ENCODE results near the gene MYO6.

MYO6 gene

DNA sequence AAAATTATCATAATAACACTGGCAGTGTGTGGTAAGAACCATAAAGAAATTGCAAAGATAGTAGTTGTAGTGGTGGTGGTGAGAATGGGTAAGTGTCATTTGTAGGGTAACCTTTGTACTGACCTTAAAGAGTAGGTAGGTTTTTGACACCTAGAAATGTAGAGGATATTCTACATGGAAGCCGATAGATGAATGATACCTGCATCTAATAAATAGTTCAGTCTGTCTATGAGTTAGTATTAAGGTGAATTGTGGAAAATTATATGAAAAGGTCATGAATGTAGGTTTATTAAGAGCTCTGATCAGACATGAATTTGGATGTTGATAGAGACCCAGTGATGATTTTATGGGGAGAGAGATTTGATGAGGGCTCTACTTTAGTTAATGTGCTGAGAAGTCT is 78.1 kb downstream of the MYO6 start:
- DNase-seq (ENCODE audit: low read depth), result no peak

DNA sequence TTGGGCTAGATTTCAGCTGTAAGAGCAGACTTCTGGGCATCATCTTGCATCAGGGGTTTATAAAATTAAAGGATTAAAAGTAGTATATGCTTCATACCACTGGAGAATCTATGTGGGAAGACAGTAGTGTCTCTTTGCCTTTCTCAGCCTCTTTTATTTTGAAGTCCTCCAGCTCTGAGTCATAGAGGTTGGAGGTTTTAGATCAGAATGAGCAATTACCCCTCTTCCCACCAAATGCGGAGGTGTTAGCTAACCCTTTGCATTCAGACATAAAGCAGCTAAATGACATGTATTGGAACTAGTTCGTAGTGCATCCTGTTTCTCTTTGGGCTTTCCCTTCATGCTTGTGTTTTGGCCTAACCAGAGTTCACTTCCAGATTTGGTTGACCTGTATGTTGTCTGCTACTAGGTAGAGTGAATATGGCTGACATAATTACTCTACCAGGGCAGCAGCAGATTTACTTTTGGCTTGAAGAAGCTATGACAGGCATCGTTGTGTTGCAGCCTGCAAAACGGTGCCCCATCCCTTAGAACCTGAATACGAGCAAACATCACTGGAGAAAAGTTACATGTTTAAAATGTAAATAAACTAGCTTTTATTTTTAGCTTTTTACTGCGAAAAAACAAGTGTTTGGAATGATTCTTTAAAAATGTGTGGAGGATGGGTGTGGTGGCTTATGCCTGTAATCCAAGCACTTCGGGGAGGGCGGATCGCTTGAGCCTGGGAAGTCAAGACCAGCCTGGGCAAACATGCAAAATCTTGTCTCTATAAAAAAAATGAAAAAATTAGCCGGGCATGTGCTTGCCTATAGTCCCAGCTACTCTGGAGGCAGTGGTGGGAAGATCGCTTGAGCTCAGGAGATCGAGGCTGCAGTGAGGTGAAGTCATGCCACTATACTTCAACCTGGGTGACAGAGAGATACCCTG is 82.2 kb downstream of the MYO6 start:
- DNase-seq (ENCODE audit: low read depth), result no peak

DNA sequence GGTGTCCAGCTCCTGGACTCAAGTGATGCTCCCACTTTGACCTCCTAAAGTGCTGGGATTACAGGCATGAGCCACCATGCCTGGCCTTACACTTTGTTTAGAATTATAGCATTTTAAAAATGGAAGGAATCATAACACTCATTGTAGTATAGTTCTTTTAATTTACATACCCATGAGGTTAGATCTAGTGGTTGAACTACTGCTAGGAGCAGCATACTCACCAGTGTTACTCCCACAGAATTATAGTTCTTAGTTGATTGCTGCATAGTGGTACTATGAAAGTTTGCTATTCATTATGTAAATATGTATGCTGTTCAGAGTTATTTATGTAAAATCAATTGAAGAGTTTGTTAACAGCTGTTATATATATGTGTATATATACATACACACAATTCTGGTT is 85.4 kb downstream of the MYO6 start:
- DNase-seq (ENCODE audit: low read depth), result no peak

DNA sequence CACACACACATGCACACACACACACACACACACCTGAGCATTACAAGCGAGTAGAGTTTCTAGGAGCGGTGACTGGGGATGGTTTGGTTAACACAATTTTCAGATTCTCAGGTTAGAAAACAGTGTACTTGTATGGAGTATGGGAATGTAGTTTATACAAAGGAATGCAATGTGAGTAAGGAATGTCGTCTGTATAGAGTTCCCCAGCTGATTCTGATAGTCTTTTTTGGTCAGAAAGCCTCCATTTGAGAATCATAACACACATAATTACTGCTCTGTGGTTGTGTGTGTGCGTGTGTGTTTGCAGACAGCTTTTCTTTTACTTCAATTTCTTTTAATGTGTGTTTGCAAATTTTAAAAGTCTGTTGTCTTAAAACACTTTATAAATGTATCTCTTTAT is 93.2 kb downstream of the MYO6 start:
- no peak for DNase-seq (ENCODE audit: low read depth)

DNA sequence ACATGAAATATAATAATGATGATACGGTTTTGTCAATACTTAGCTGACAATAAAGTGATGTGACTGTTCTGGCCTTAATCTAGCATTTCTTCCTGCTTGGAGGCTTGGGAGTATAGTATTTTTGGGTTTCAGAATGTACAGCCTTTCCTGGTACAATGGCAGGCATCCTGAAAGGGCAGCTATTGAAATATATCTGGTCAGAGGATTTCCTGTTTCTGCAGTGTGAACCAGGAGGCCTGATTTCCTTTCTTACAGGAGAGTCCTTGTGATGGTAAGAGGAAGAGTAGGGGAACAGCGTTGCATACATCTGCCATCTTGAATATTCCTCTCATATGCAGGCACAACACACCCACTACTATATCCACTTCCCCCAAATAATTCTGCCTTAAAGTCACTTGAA is 93.7 kb downstream of the MYO6 start:
- no peak for DNase-seq (ENCODE audit: low read depth)

DNA sequence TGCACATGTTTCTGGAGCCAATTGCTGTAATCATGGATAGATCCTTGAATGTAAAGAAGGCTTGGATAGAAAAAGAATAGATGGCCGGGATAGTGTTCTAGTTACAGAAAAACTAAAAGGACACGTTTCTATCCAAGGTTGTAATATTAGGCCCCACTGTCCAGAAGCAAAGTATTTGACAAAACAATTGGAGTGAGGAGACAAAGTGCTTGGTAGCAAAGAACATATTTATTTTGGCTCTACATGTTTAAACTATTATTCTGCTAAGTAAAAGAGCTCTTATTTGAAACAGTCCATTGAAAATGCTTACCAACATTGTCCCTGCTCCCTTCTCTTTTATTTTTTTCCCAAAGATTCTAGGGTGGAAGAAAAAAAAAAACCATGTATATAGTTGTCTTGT is 94.4 kb downstream of the MYO6 start:
- no peak for DNase-seq (ENCODE audit: low read depth)

DNA sequence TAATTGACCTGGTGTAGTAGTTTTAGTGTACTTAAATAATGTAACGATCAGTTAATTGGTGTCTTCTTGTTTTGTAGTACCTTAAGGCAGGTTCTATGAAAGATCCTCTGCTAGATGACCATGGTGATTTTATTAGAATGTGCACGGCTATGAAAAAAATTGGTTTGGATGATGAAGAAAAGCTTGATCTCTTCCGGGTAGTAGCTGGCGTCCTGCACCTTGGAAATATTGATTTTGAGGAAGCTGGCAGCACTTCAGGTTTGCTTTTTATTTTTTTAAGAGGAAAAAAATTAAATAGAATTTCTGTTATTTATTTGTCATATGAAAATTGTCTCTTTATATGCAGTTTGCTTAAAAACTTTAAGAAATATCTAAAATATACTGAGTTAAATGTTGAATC is 99.2 kb downstream of the MYO6 start:
- DNase-seq (ENCODE audit: low read depth), result no peak

DNA sequence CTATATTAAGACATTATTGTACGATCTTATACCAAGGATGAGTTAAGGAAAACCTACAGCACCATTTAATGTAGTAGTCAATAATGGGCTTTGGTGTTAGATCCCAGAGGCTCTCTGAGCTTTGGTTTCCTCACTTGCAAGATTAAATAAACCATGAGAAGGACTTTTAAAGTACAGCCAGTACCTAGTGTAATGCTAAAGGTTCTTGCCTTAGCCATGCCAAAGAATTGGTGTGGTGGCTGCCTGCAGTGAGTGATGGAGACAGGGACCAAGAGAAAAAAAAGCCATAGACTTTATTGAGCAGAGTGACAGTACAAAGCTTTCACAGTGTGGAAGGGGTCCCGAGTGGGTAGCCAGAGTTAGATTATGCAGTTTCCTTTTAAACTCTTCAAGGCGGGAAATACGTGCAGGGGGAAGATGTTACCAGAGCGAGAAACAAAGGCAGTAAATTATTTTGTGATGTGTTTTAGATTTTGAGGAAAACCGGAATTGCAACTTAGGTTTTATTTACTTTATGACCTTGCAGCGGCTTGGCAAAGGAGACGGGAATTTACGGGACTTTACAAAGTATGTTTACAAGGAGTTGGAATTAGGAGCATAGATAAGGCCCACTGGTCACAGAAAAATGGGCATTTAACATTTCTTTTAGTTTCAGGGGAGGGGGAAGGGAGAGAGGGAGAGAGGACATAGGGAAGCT is 100.4 kb downstream of the MYO6 start:
- no peak for DNase-seq (ENCODE audit: low read depth)

DNA sequence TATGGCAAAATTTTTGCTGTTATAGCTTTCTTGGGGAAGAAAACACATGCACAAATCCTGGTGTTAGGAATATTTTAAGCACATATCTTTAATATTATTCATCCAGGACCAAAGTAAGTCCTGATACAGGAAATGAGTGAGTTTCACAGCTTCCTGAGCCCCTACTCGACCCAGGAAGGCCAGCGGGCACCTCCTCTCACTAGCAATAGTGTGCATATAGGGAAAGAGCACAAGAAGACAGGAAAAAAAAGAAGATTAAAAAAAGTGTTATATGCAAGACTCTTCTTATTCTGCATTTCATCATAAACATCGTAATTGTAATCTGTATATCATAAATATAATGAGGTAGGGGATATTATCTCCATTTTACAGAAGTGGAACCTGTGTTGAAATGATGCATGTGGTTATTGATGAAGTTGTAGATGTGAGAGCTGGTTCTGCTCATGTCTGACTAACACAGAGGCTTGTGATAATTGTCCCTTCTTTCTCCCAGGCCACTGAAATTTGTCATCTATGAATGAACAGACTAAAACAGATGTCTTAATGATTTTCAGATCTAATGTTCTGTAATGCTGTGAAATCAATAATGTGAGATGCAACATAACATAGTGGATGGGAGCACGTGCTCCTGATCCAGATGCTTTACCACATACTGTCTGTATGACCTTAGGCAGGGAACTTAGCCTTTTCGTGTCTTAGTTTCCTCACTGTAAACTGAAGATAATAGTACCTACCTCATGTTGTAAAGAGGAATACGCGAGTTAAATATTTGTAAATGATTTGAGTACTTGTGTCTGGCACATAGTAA is 101.2 kb downstream of the MYO6 start:
- no peak for DNase-seq (ENCODE audit: low read depth)

DNA sequence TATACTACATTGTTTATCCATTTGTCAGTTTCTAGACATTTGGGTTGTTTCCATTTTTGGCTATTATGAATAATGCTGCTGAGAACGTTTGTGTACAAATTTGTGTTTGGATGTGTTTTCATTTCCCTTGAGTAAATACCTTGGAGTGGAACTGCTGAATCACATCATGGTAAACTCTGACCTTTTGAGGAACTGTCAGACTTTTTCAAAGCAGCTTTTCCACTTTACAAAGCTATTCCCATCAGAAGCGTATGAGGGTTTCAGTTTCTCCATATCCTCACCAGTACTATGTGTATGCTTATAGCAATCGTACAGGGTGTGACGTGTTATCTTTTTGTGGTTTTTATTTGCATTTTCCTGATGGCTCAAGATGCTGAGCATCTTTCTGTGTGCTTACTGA is 103.7 kb downstream of the MYO6 start:
- DNase-seq (ENCODE audit: low read depth), result no peak

DNA sequence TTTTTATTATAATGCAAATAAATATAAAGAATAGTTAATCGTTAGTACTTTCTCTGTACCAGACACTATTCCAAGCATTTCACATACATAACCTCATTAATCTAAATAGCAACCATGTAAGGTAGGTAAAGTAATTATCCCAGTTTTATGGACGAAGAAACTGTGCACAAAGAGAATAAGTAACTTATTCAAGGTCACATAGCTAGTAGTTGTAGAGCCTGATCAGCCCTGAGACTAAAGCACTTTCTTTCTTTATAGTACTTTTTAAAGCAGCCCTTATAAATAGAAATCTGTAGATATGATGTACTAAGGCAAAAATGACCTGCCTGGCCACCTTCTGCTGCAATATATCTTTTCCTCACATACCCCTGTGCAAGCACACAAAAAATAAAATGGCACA is 104.8 kb downstream of the MYO6 start:
- DNase-seq (ENCODE audit: low read depth), result no peak

DNA sequence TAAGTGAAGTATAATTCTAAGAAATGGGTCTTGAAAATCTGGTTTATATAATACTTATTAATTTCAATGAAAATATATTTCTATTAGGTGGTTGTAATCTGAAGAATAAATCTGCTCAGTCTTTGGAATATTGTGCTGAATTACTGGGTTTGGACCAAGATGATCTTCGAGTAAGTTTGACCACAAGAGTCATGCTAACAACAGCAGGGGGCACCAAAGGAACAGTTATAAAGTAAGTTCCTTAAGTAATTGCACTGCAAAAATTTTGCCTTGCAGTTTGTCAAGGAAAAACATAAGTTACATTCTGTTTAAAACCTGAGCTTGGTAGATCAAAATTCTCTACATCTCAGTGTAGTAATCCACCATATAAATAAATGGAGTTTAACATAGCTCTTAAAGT is 106.0 kb downstream of the MYO6 start:
- no peak for DNase-seq (ENCODE audit: low read depth)

DNA sequence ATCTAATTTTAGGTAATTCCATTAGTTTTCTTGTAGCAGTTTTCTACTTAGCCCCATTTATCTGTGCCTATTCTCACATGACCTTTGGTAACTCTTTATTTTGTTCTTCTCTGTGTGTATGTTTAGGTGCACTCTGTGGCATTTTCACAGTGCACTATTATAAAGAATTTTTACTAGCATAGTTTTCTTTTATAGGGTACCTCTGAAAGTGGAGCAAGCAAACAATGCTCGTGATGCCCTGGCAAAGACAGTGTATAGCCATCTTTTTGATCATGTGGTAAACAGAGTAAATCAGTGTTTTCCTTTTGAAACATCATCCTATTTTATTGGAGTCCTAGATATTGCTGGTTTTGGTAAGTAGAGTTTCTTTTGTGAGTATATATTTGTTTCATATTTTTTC is 107.9 kb downstream of the MYO6 start:
- DNase-seq (ENCODE audit: low read depth), result no peak

DNA sequence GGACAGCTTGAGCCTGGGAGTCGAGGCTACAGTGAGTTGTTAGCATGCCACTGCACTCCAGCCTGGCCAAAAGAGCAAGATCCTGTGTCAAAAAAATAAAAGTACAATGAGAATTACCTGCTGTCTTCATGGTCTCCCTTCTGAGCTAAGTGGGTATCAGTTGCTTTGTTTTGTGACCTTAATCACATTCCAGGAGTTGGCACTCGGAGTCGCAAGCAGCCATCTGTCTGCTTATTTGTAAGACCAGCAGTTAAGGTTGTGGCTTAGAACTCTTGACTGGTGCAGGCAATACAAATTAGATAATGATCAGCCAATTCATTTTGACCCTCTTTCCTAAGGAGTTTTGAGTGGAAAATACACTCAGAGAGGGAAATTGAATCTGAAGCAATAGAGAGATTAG is 114.0 kb downstream of the MYO6 start:
- DNase-seq (ENCODE audit: low read depth), result no peak

DNA sequence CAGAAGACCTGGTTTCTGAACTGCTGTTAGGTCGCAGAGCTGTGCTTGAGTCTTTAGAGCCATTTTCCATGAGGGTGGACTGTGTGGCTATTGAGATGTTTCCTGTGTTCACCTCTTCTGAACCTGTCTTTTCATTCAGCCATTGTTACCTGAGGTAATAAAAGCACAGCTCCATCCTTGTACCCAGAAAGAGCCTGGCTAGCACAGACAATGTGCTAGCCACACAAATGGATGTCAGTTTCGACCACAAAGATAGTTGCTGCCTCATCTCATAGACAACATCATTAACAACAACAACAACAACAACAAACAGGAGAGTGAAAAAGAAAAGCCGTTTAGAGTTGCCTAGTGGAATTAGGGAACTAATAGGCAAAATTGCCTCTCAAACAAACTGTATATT is 114.7 kb downstream of the MYO6 start:
- no peak for DNase-seq (ENCODE audit: low read depth)

DNA sequence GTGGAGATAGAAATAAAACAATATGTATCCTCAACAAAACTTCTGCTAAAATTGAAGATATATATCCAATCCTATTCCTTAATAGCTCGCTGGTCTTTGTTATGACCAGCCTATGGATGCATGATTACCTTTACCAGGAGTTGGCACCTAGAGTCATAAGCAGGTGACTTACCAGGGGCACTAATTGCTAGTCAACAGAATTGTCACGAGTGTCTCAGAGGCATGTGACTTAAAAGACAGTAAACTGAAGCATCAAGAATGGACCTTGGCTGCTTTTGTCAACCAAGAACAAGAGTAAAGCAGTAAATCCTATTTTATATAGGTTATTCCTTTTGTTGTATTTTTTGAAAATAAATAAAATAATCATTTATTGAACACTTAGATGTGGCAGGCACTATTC is 115.4 kb downstream of the MYO6 start:
- no peak for DNase-seq (ENCODE audit: low read depth)

DNA sequence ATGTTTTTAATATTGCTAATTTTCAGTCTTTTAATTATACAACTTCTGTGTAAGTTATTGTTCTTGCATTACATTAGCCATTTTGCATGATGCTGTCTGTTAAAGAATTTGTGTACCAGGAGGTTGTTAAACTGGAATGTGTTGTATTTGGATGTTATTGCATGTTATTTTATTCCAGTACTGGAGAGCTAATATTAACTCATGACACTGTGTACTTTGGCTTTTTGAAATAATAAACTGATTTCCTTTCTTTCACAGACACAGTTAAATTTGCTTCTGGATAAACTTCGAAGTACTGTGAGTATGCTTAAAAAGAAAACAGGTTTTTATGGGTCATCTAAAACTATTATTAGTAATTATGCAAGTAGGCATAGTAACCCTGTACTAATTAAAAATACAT is 121.3 kb downstream of the MYO6 start:
- no peak for DNase-seq (ENCODE audit: low read depth)

DNA sequence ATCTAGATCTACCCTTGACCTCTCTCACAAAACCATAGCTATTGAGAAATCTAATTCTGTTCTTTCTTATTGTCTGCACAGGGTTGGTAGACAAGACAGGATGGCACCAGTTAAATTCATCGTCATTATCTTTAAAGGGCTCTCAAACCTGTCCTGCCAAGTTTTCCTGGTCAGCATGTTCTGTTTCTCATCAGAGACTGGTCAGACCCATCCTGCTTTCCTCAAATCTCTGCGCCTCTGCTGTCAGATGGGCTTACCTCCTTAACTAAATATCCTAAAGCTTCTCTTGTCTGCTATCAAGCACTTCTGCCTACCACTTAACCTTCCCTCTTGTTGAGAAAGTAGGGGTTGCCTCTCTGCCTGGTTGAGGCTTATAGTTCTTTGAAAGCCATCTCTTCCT is 125.2 kb downstream of the MYO6 start:
- no peak for DNase-seq (ENCODE audit: low read depth)

DNA sequence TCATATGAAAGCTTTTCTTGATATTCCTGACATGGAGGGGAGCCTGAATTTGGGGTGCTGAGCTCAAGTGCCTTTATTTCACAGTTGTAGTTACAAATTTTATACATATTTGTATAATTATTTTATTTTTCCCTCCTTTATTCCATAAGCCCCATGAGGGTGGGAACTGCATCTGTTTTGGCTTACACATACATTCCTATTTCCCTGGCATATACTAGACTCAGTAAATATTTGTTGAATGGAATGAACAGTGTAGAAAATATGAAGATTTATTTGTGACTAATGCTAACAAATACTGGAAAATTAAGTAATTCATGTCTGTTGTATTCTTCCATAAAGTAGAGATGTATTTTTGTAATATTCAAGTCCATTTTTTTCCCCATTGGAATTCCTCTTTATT is 127.1 kb downstream of the MYO6 start:
- no peak for DNase-seq (ENCODE audit: low read depth)

DNA sequence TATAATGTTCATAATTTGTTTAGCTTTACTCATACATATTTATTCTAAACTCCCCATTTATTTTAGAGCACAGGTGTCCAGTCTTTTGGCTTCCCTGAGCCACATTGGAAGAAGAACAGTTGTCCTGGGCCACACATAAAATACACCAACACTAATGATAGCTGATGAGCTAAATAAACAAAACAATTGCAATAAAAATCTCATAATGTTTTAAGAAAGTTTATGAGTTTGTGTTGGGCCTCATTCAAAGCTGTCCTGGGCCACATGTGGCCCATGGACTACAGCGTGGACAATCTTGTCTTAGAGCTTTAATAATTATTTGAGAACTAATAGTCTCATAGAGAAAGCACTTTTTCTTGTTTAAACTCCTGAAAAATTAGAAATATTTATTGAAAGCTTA is 131.3 kb downstream of the MYO6 start:
- DNase-seq (ENCODE audit: low read depth), result no peak

DNA sequence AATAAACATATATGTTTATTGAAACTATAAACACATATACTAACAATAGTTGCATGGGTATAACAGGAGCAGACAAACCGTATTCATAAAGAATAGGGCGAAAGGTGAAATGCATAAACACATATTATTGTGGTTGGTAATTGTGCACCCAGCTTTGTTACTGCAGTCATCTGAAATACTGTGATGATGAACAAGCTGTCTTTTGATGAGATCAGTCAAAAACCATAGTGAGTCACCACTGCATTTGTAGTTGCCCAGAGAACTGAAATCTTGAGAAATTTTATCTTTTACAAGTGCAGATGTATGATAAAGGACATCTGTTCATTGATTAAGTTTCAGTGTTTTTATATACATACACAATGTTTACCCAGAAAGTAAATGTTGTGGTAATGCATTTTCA is 133.7 kb downstream of the MYO6 start:
- no peak for DNase-seq (ENCODE audit: low read depth)

DNA sequence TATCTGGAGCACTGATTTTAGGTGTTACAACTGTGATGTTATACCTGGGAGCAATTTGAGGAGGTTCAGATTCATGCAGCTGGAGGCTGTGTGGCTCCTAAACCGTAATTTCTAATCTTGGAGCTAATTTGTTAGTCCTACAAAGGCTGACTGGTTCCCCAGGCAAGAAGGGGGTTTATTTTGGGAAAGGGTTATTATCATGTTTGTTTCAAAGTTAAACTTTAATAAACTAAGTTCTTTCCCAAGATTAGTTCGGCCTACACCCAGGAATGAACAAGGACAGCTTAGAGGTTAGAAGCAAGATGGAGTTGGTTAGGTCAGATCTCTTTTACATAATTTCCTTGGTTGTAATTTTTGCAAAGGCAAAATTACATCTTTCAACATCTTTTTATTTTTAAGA is 135.8 kb downstream of the MYO6 start:
- no peak for DNase-seq (ENCODE audit: low read depth)

DNA sequence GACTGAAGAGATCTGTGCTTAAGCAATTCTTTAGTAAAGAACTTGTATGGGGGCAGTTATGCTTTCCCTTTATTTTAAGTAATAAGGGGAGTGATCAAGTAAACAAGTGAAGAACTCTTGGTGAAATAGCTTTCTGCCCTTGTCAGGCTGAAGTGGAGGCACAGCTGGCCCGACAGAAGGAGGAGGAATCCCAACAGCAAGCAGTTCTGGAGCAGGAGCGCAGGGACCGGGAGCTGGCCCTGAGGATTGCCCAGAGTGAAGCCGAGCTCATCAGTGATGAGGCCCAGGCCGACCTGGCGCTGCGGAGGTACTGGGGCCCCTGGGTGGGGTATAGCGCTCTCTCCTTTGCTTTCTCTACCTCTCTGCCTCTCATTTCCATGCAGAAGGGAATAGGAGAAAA is 143.3 kb downstream of the MYO6 start:
- DNase-seq (ENCODE audit: low read depth), result no peak
